AG10803 (cell line): ENCODE measurements around the gene EGFL7.

Experiments used
- DNase-seq: peaks from one replicate; pipeline ENCODE4 v3.0.0; 2010; ENCODE audit warnings: low read depth
- H3K4me3 ChIP-seq: 2 replicates; pipeline ENCODE4 v1.5.1; 2011; ENCODE audit warnings: mild to moderate bottlenecking, low read length, control low read depth
- TF ChIP-seq, protein P1 (sequence below): conservative IDR thresholded peaks from 2 replicates; pipeline ENCODE4 v1.5.1; 2011; ENCODE audit warnings: mild to moderate bottlenecking, low read length, control low read depth, inconsistent platforms

EGFL7 gene

DNA sequence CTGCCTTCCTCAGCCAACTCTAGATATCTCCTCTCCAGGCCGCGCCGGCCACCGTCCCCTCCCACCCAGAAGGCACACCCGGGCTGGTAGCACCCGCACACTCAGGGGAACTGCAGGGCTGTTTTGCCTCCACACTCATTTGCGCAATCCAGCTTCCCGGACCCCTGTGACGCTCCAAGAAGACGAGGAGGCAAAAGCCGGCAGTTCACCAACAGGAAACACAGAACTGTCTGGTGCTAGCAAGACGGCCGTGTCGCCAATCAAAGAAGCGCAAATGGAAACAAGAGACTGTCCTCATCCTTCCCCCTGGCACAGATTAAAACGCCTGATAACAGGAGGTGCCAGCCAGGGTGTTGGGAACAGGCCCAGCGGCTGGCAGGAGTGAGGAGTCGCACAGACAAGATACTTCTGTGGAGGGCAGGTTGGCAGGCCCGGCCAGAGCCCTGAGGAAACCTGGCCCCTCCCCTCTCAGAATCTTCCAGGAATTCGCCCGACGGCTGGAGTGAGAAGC, 16.8 kb downstream of the EGFL7 start:
- no peak for DNase-seq
- no peak overlapping the region for H3K4me3 ChIP-seq
- TF ChIP-seq, protein P1, sequence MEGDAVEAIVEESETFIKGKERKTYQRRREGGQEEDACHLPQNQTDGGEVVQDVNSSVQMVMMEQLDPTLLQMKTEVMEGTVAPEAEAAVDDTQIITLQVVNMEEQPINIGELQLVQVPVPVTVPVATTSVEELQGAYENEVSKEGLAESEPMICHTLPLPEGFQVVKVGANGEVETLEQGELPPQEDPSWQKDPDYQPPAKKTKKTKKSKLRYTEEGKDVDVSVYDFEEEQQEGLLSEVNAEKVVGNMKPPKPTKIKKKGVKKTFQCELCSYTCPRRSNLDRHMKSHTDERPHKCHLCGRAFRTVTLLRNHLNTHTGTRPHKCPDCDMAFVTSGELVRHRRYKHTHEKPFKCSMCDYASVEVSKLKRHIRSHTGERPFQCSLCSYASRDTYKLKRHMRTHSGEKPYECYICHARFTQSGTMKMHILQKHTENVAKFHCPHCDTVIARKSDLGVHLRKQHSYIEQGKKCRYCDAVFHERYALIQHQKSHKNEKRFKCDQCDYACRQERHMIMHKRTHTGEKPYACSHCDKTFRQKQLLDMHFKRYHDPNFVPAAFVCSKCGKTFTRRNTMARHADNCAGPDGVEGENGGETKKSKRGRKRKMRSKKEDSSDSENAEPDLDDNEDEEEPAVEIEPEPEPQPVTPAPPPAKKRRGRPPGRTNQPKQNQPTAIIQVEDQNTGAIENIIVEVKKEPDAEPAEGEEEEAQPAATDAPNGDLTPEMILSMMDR: no peak

DNA sequence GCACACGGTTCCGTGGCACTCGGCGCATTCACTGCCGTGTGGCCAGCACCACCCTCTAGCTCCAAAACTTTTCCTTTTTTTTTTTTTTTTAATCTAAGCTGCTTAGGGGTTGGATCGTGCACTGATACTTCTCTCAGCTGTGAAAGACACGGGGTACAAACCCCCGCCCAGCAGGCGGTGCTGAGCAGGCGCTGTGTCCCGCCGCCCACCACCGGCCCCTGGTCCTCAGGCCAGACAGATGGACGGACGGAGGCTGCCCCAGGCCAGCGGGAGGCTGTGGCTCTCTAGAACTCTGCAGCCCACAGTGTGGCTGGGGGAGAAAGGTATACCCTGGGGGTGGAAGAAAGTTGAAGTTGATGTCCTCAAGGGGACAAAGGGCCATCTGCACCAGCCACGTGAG, 18.3 kb downstream of the EGFL7 start:
- no peak overlapping the region for H3K4me3 ChIP-seq
- TF ChIP-seq, protein P1: no peak
- no peak for DNase-seq

DNA sequence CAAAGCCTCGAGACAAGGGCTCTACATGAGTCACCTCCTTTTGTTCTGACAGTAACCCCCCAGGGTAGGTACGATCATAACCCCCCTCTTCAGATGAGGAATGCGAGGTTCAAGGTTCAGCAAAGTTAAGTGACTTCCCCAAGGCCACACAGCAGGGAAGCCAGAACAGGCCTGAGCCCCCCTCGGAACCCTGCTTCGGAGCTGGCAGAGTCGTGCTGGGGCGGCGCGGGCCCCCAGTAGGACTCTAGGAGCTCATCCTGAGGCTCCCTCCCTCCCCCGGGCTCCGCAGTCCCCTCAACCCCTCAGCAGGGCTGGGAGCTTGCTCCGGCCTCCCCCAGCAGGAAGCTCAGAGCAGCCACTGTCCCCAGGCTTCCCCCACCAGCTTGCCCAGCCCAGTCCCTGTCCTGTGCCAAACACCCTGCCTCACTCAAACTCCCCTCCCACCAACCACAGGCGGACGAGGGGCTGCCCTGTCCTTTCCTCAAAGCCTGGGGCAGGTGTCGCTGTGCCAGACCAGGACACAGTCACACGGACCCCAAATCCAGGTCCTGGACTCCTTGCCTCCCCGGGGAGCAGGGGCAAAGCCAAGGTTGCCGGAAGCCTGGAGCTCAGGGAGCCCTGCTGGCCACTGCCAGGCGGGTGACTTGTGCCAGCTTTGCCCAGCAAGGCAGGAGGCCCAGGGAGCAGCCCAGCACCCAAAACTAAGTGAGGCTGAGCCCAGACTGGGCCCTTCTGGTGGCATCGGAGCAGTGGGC, 19.4 kb downstream of the EGFL7 start:
- no peak for DNase-seq
- H3K4me3 ChIP-seq: no peak overlapping the region
- TF ChIP-seq, protein P1: no peak

DNA sequence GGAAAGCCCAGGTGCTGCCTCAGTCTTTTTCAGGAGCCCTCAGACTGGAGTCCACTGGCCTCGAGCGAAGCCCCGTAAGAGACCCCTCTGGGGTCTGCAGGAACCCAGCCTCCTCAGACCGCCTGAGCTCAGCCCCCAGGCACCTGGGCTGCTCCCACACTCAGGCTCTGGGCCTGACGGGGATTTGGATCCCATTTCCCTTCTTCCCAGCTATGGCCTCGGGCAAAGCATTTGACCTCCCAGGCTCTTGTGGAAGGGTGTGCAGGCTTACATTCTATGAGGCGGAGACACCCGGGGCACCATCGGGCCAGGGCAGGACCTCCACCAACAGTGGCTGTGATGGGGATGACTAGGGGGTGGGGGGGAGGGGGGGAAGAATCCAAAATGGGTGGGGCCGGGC, 20.0 kb downstream of the EGFL7 start:
- DNase-seq: no peak
- TF ChIP-seq, protein P1: no peak
- no peak overlapping the region for H3K4me3 ChIP-seq

DNA sequence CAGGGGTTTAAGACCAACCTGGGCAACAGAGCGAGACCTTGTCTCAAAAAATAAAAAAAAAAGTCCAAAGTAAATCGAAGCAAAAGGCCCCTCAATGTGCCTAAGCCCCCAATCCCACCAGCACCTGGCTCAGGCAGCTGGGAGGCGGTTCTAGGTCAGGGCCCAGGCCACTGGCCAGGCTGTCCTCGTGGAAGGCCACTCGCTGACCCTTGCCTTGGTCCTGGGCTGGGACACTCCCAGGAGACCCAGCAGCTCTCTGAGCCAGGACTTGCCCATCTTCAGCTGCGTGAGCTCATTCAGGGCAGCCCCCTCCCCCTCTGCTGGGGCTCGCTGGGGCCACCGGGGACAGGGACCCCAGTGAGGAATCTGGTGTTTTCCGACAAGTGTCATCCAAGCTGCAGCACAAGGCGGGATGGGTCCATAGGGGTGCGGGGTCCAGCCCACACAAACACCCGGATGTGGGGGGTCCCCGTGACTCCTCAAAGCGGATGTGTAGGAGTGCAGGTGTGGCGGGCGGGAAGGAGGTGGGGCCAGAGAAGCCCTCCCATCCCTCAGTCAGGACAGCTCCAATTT, 20.5 kb downstream of the EGFL7 start:
- no peak for DNase-seq
- H3K4me3 ChIP-seq: no peak overlapping the region
- TF ChIP-seq, protein P1: no peak

DNA sequence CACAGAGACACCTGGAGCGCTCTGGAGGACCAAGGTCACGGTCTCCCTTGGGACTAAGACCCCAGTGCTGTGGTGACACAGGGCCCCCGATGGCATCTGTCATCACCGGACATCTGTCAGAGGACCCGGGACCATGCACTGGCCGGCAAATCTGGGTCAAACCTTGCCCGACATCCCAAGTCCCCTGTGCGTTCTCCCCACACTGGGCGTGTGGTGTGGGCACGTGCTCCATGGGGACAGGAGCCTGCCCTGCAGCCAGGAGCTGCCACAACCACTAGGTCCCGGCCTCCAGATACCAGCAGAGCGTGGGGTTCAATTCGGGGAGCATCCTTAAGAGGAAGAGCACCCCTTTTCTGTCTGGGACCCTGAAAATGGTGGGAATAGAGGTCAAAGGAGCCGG, 21.0 kb downstream of the EGFL7 start:
- no peak for DNase-seq
- no peak overlapping the region for H3K4me3 ChIP-seq
- TF ChIP-seq, protein P1: no peak

DNA sequence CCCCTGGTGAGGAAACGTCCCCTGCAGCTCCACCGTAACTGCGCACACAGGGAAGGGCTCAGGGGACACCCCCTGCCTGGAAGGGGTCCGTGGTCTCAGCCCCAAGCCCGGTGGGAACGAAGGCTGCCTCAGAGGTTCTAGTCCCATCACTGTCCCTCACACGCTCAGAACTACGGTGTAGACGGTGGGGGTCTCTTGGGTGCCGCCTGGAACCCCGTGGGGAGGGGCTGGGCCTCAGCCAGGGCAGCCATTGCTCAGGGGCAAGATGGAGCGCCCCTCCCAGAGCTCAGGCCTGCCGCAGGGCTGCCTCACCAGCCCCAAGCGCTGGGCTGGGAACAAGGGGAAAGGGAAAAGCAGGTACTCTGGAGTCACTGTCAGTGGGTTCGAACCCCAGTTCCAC, 21.6 kb downstream of the EGFL7 start:
- no peak for DNase-seq
- TF ChIP-seq, protein P1: no peak
- no peak overlapping the region for H3K4me3 ChIP-seq
